SK-N-SH (cell line): ENCODE measurements around the gene ARTN. TPM values are rescaled to one million over a fixed set of nuclear protein-coding genes. Genes with fewer than 3 reads are reported as not detected.
A peak's percentile ranks its signal among the peaks of the same experiment; 100 is the strongest.

Experiments
- CTCF ChIA-PET: fragments of 300-600, 350-600 bp; formaldehyde crosslinking; extraction: SDS; loops from one replicate; lab custom pipeline; 2021; lab: Yijun Ruan, JAX
- POLR2A ChIA-PET: fragments of 350-600 bp; sonication (Branson Sonifier 250); formaldehyde crosslinking; extraction: SDS; loops from one replicate; lab custom pipeline; 2020; ENCODE audit warnings: antibody characterized with exemption, inconsistent platforms; lab: Yijun Ruan, JAX
- DNase-seq: peaks from one replicate; pipeline ENCODE4 v3.0.0; 2012
- H2AFZ ChIP-seq: fragments of 200-600 bp; sonication (generic); 2 replicates; pipeline ENCODE4 v1.8.1; 2016; ENCODE audit warnings: antibody characterized with exemption, mild to moderate bottlenecking, low read depth
- H3F3A ChIP-seq: fragments of 200-600 bp; sonication (generic); replicated peaks from 2 replicates; pipeline ENCODE3; 2016; ENCODE audit warnings: antibody characterized with exemption, mild to moderate bottlenecking; ENCODE audit not compliant: insufficient read depth
- H3K27ac ChIP-seq, 2 experiments: fragments of 200-500 bp in 1 of 2; fragments of 200-600 bp in 1 of 2; sonication (Bioruptor generic) in 1 of 2; sonication (generic), shearing (Covaris generic) in 1 of 2; 2 replicates each; pipeline versions ENCODE4 v1.5.1 to v1.6.1; 2014 to 2016; ENCODE audit warnings: low read depth in 2 of 2, inconsistent platforms in 1 of 2, low read length in 1 of 2, mild to moderate bottlenecking in 1 of 2, mixed read lengths in 1 of 2
- H3K27me3 ChIP-seq: fragments of 200-600 bp; sonication (generic), shearing (Covaris generic); 2 replicates; pipeline ENCODE4 v1.6.1; 2016; ENCODE audit warnings: mixed run types; ENCODE audit not compliant: insufficient read depth
- H3K36me3 ChIP-seq, 2 experiments: fragments of 200-500 bp in 1 of 2; fragments of 200-600 bp in 1 of 2; sonication (Bioruptor generic) in 1 of 2; sonication (generic) in 1 of 2; replicated peaks in 1 of 2; 2 replicates each; pipeline versions ENCODE3 to v1.5.1; 2014 to 2016; ENCODE audit warnings: low read length in 1 of 2, mild to moderate bottlenecking in 1 of 2; ENCODE audit not compliant: insufficient read depth in 2 of 2, control insufficient read depth in 1 of 2
- H3K4me1 ChIP-seq, 2 experiments: fragments of 200-500 bp in 1 of 2; fragments of 200-600 bp in 1 of 2; sonication (Bioruptor generic) in 1 of 2; sonication (generic), shearing (Covaris generic) in 1 of 2; 2 replicates each; pipeline versions ENCODE4 v1.5.1 to v1.6.1; 2014 to 2016; ENCODE audit warnings: low read depth in 1 of 2, low read length in 1 of 2, mixed run types in 1 of 2; ENCODE audit not compliant: insufficient read depth in 2 of 2, control insufficient read depth in 1 of 2
- H3K4me2 ChIP-seq: fragments of 200-600 bp; sonication (generic), shearing (Covaris generic); 2 replicates; pipeline ENCODE4 v1.6.1; 2017; ENCODE audit warnings: mixed run types
- H3K4me3 ChIP-seq, 2 experiments: fragments of 200-500 bp in 1 of 2; fragments of 200-600 bp in 1 of 2; sonication (Bioruptor generic) in 1 of 2; sonication (generic), shearing (Covaris generic) in 1 of 2; 2 replicates each; pipeline versions ENCODE4 v1.5.1 to v1.8.1; 2014 to 2016; ENCODE audit warnings: low read depth in 2 of 2, inconsistent platforms in 1 of 2, low read length in 1 of 2, mild to moderate bottlenecking in 1 of 2, mixed read lengths in 1 of 2, moderate library complexity in 1 of 2
- H3K79me2 ChIP-seq: fragments of 200-600 bp; sonication (generic); 2 replicates; pipeline ENCODE4 v1.8.1; 2017; ENCODE audit warnings: mild to moderate bottlenecking; ENCODE audit not compliant: insufficient read depth
- H3K9ac ChIP-seq: fragments of 200-600 bp; sonication (generic); 2 replicates; pipeline ENCODE4 v1.6.1; 2017; ENCODE audit warnings: mixed run types
- H3K9me2 ChIP-seq: fragments of 200-600 bp; sonication (generic); 2 replicates; pipeline ENCODE4 v1.6.1; 2017; ENCODE audit warnings: mixed run types
- H3K9me3 ChIP-seq: fragments of 200-600 bp; sonication (generic); 2 replicates; pipeline ENCODE4 v1.6.1; 2017; ENCODE audit warnings: mixed run types, mild to moderate bottlenecking, moderate library complexity
- H4K20me1 ChIP-seq: fragments of 200-600 bp; sonication (generic); 2 replicates; pipeline ENCODE4 v1.6.1; 2017; ENCODE audit warnings: mild to moderate bottlenecking, mixed run types; ENCODE audit not compliant: insufficient read depth
- CHD2 ChIP-seq: fragments of 150-350 bp; IDR thresholded peaks from 2 replicates; pipeline ENCODE4 v1.6.1; 2018; ENCODE audit warnings: low read length; ENCODE audit not compliant: partially characterized antibody
- EP300 ChIP-seq, 2 experiments: IDR thresholded peaks; 2 replicates each; pipeline versions ENCODE4 v1.4.0 to v1.6.1; 2012; ENCODE audit warnings: borderline replicate concordance in 1 of 2, low read depth in 1 of 2, low read length in 1 of 2
- FOXJ3 ChIP-seq: sonication (generic); formaldehyde crosslinking; IDR thresholded peaks from 2 replicates; pipeline ENCODE4 v1.5.1; 2020; ENCODE audit warnings: mild to moderate bottlenecking, missing genetic modification reagents
- FOXM1 ChIP-seq: IDR thresholded peaks from 2 replicates; pipeline ENCODE4 v1.4.0; 2012; ENCODE audit warnings: low read depth, mild to moderate bottlenecking
- GABPA ChIP-seq: IDR thresholded peaks from 2 replicates; pipeline ENCODE4 v1.4.0; 2012; ENCODE audit warnings: low read depth, mild to moderate bottlenecking
- NRF1 ChIP-seq: IDR thresholded peaks from 2 replicates; pipeline ENCODE4 v1.6.1; 2012; ENCODE audit warnings: low read depth, mild to moderate bottlenecking, low read length
- POLR2AphosphoS5 ChIP-seq: IDR thresholded peaks from 2 replicates; pipeline ENCODE4 v1.6.1; 2012; ENCODE audit warnings: low read depth, low read length
- RAD21 ChIP-seq: IDR thresholded peaks from 2 replicates; pipeline ENCODE4 v1.6.1; 2012; ENCODE audit warnings: mild to moderate bottlenecking, low read length
- RFX5 ChIP-seq: IDR thresholded peaks from 2 replicates; pipeline ENCODE4 v1.6.1; 2012; ENCODE audit warnings: mild to moderate bottlenecking, improper control_type of control experiment, low read length
- RXRA ChIP-seq: IDR thresholded peaks from 2 replicates; pipeline ENCODE4 v1.4.0; 2012; ENCODE audit warnings: low read depth, mild to moderate bottlenecking, borderline replicate concordance
- SIN3A ChIP-seq: IDR thresholded peaks from 2 replicates; pipeline ENCODE4 v1.6.1; 2012; ENCODE audit warnings: low read depth, mild to moderate bottlenecking, low read length, moderate library complexity, borderline replicate concordance
- SMC3 ChIP-seq: IDR thresholded peaks from 2 replicates; pipeline ENCODE4 v1.6.1; 2012; ENCODE audit warnings: low read depth, low read length, improper control_type of control experiment
- TAF1 ChIP-seq: IDR thresholded peaks from 2 replicates; pipeline ENCODE4 v1.6.1; 2012; ENCODE audit warnings: low read depth, mild to moderate bottlenecking, low read length, moderate library complexity, borderline replicate concordance
- TCF12 ChIP-seq: IDR thresholded peaks from 2 replicates; pipeline ENCODE4 v1.4.0; 2012
- YY1 ChIP-seq: IDR thresholded peaks from 2 replicates; pipeline ENCODE4 v1.4.0; 2012; ENCODE audit warnings: low read depth, mild to moderate bottlenecking
- WGBS: methylation state at CpG from one replicate; pipeline ENCODE4 v1.1.6; 2017; ENCODE audit warnings: low lambda C conversion rate; 5-methylcytosine and 5-hydroxymethylcytosine counted together
- polyA plus RNA-seq, 3 experiments: library from polyadenylated mRNA; depleted of rRNA; stranded (reverse); fragments of >200 nt; gene quantifications; 2 replicates each; pipeline ENCODE4 v1.2.3, GENCODE V29; 2012
- TF ChIP-seq, protein P1 (sequence below): IDR thresholded peaks from 2 replicates; pipeline ENCODE4 v1.6.1; 2012; ENCODE audit warnings: mild to moderate bottlenecking, low read depth, low read length, moderate library complexity
- TF ChIP-seq, protein P2 (sequence below): IDR thresholded peaks from 2 replicates; pipeline ENCODE4 v1.4.0; 2012; ENCODE audit warnings: low read depth
- TF ChIP-seq, protein P3 (sequence below): IDR thresholded peaks from 2 replicates; pipeline ENCODE4 v1.4.0; 2012; ENCODE audit warnings: low read depth, borderline replicate concordance
- TF ChIP-seq, protein P4 (sequence below): IDR thresholded peaks from 2 replicates; pipeline ENCODE4; 2012
- TF ChIP-seq, protein P5 (sequence below): IDR thresholded peaks from 2 replicates; pipeline ENCODE4 v1.4.0; 2012; ENCODE audit warnings: low read depth, borderline replicate concordance
- TF ChIP-seq, protein P6 (sequence below): fragments of 150-350 bp; IDR thresholded peaks from 2 replicates; pipeline ENCODE4 v1.6.1; 2017; ENCODE audit warnings: antibody characterized with exemption, low read length, low read depth, borderline replicate concordance

The ARTN gene
- polyA plus RNA-seq, 1 of the 3 experiments (the other 2 are of a cell fraction) = 0.69 TPM

DNA sequence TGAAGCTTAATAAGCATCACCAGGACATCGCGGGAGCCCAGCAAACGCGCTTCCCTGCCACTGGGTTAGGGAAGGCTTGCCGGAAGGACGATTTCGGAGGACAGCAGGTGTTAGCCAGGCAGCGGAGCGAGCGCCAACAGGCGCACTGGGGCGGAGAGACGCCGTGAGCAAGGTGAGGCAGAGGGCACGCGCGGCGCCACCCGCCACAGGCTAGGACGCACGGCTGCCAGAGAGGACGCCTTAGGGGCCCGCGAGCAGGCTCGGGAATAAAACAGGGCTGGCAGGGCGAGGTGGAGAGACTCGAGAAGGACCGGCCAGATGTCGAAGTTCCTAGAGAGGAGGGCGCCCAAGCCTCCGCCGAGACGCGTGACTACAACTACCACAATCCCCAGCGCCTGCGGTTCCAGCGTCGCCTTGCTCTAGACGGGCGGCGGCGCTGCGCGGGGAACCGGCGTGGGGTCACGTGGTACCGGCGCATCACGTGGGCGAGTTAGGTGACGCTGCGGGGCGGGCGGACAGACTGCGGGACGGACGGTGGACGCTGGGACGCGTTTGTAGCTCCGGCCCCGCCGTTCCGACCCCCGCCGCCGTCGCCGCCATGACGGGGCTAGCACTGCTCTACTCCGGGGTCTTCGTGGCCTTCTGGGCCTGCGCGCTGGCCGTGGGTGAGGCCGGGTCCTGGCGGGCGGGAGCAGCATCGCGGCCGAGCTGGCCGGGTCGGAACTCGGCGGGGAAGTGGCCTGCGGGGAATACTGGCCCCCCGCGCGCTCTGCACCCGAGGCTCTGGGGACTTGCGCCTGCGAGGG, 41.0 kb downstream of the ARTN start, which contains the start of gene ATP6V0B:
ATP6V0B (plus strand) TSS at position 518 of the 806 bp plus-strand sequence; CDS start at position 599, 81 bp downstream.
- ChIA-PET CTCF (interaction anchor here (1.1 to 2.7 kb wide), 11 partner anchors 16 to 445 kb away, joined by 3 to 15 read pairs (median 5); partner anchors contain the start of genes CCDC24 and IPO13), POLR2A (interaction anchor here (0.6 to 1.8 kb wide), 6 partner anchors 14 to 825 kb away, joined by 3 to 5 read pairs (median 3); partner anchors contain the start of genes CCDC24 and PLK3)
- Histone ChIP-seq H3K9me3 (no peaks in the 10 kb centered on the region), H3F3A (peaks cover 9% of the 10 kb centered on the region), H3K4me3 (peak within 1 kb of the TSS; percentile 83 to 91), H4K20me1 (peaks cover 11% of the 10 kb centered on the region), H3K79me2 (peaks cover 58% of the 10 kb centered on the region), H3K4me2 (peak within 1 kb of the TSS; percentile 98), H2AFZ (peak within 1 kb of the TSS; percentile 88), H3K27ac (peak within 1 kb of the TSS; percentile 66 to 93; a peak in 3 of 4 replicates), H3K27me3 (no peaks in the 10 kb centered on the region), H3K9ac (peak within 1 kb of the TSS; percentile 84), H3K36me3 (peaks cover 16 to 47% of the 10 kb centered on the region in 2 experiments), H3K9me2 (no peaks in the 10 kb centered on the region), H3K4me1 (peaks cover 8 to 47% of the 10 kb centered on the region in 2 experiments; a peak in 1 of 4 replicates)
- 0% methylated on average over 5 of the region's 93 CpGs for WGBS
- peak; percentile 96 for DNase-seq
- TF ChIP-seq TAF1 = peak; percentile 74; the same call in 1 of the 2 replicates
- TF ChIP-seq, protein P1, sequence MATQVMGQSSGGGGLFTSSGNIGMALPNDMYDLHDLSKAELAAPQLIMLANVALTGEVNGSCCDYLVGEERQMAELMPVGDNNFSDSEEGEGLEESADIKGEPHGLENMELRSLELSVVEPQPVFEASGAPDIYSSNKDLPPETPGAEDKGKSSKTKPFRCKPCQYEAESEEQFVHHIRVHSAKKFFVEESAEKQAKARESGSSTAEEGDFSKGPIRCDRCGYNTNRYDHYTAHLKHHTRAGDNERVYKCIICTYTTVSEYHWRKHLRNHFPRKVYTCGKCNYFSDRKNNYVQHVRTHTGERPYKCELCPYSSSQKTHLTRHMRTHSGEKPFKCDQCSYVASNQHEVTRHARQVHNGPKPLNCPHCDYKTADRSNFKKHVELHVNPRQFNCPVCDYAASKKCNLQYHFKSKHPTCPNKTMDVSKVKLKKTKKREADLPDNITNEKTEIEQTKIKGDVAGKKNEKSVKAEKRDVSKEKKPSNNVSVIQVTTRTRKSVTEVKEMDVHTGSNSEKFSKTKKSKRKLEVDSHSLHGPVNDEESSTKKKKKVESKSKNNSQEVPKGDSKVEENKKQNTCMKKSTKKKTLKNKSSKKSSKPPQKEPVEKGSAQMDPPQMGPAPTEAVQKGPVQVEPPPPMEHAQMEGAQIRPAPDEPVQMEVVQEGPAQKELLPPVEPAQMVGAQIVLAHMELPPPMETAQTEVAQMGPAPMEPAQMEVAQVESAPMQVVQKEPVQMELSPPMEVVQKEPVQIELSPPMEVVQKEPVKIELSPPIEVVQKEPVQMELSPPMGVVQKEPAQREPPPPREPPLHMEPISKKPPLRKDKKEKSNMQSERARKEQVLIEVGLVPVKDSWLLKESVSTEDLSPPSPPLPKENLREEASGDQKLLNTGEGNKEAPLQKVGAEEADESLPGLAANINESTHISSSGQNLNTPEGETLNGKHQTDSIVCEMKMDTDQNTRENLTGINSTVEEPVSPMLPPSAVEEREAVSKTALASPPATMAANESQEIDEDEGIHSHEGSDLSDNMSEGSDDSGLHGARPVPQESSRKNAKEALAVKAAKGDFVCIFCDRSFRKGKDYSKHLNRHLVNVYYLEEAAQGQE = no peak
- peak; percentile 70 for TF ChIP-seq YY1
- TF ChIP-seq, protein P2, sequence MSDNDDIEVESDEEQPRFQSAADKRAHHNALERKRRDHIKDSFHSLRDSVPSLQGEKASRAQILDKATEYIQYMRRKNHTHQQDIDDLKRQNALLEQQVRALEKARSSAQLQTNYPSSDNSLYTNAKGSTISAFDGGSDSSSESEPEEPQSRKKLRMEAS = peak; percentile 85; the same call in 1 of the 2 replicates
- TF ChIP-seq TCF12 = no peak
- TF ChIP-seq GABPA = peak; percentile 30; the same call in 1 of the 2 replicates
- no peak for TF ChIP-seq EP300 (IDR thresholded peaks at IDR 0.05; ENCODE audit: borderline replicate concordance in 1 of 2, low read depth in 1 of 2, low read length in 1 of 2)
- TF ChIP-seq, protein P3, sequence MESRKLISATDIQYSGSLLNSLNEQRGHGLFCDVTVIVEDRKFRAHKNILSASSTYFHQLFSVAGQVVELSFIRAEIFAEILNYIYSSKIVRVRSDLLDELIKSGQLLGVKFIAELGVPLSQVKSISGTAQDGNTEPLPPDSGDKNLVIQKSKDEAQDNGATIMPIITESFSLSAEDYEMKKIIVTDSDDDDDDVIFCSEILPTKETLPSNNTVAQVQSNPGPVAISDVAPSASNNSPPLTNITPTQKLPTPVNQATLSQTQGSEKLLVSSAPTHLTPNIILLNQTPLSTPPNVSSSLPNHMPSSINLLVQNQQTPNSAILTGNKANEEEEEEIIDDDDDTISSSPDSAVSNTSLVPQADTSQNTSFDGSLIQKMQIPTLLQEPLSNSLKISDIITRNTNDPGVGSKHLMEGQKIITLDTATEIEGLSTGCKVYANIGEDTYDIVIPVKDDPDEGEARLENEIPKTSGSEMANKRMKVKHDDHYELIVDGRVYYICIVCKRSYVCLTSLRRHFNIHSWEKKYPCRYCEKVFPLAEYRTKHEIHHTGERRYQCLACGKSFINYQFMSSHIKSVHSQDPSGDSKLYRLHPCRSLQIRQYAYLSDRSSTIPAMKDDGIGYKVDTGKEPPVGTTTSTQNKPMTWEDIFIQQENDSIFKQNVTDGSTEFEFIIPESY = no peak
- peak; percentile 59 for TF ChIP-seq CHD2
- no peak for TF ChIP-seq FOXM1
- no peak for TF ChIP-seq RXRA
- no peak for TF ChIP-seq RAD21
- peak; percentile 72; the same call in 1 of the 2 replicates for TF ChIP-seq SIN3A
- TF ChIP-seq RFX5 = no peak
- TF ChIP-seq FOXJ3 (CRISPR knock-in tag) = no peak
- peak; percentile 64 for TF ChIP-seq NRF1
- TF ChIP-seq POLR2AphosphoS5 = peak; percentile 50
- TF ChIP-seq SMC3 = no peak
- TF ChIP-seq, protein P4, sequence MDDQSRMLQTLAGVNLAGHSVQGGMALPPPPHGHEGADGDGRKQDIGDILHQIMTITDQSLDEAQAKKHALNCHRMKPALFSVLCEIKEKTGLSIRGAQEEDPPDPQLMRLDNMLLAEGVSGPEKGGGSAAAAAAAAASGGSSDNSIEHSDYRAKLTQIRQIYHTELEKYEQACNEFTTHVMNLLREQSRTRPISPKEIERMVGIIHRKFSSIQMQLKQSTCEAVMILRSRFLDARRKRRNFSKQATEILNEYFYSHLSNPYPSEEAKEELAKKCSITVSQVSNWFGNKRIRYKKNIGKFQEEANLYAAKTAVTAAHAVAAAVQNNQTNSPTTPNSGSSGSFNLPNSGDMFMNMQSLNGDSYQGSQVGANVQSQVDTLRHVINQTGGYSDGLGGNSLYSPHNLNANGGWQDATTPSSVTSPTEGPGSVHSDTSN = peak; percentile 26; the same call in 1 of the 2 replicates
- TF ChIP-seq, protein P5, sequence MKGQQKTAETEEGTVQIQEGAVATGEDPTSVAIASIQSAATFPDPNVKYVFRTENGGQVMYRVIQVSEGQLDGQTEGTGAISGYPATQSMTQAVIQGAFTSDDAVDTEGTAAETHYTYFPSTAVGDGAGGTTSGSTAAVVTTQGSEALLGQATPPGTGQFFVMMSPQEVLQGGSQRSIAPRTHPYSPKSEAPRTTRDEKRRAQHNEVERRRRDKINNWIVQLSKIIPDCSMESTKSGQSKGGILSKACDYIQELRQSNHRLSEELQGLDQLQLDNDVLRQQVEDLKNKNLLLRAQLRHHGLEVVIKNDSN = peak; percentile 100
- TF ChIP-seq, protein P6, sequence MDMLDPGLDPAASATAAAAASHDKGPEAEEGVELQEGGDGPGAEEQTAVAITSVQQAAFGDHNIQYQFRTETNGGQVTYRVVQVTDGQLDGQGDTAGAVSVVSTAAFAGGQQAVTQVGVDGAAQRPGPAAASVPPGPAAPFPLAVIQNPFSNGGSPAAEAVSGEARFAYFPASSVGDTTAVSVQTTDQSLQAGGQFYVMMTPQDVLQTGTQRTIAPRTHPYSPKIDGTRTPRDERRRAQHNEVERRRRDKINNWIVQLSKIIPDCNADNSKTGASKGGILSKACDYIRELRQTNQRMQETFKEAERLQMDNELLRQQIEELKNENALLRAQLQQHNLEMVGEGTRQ = peak; percentile 99
